SHP77 (cell line): ENCODE measurements around the gene PLXND1.
"Not testable (repeated sequence)": the region's sequence is repeated elsewhere in the genome, so short reads cannot be mapped to it uniquely, and the experiment has no call there.

Experiments
- DNase-seq, 2 experiments: peaks; one replicate each; lab custom pipeline; 2025; lab: John Stamatoyannopoulos, UW

PLXND1 gene, protein sequence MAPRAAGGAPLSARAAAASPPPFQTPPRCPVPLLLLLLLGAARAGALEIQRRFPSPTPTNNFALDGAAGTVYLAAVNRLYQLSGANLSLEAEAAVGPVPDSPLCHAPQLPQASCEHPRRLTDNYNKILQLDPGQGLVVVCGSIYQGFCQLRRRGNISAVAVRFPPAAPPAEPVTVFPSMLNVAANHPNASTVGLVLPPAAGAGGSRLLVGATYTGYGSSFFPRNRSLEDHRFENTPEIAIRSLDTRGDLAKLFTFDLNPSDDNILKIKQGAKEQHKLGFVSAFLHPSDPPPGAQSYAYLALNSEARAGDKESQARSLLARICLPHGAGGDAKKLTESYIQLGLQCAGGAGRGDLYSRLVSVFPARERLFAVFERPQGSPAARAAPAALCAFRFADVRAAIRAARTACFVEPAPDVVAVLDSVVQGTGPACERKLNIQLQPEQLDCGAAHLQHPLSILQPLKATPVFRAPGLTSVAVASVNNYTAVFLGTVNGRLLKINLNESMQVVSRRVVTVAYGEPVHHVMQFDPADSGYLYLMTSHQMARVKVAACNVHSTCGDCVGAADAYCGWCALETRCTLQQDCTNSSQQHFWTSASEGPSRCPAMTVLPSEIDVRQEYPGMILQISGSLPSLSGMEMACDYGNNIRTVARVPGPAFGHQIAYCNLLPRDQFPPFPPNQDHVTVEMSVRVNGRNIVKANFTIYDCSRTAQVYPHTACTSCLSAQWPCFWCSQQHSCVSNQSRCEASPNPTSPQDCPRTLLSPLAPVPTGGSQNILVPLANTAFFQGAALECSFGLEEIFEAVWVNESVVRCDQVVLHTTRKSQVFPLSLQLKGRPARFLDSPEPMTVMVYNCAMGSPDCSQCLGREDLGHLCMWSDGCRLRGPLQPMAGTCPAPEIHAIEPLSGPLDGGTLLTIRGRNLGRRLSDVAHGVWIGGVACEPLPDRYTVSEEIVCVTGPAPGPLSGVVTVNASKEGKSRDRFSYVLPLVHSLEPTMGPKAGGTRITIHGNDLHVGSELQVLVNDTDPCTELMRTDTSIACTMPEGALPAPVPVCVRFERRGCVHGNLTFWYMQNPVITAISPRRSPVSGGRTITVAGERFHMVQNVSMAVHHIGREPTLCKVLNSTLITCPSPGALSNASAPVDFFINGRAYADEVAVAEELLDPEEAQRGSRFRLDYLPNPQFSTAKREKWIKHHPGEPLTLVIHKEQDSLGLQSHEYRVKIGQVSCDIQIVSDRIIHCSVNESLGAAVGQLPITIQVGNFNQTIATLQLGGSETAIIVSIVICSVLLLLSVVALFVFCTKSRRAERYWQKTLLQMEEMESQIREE (N-terminal part only)

DNA sequence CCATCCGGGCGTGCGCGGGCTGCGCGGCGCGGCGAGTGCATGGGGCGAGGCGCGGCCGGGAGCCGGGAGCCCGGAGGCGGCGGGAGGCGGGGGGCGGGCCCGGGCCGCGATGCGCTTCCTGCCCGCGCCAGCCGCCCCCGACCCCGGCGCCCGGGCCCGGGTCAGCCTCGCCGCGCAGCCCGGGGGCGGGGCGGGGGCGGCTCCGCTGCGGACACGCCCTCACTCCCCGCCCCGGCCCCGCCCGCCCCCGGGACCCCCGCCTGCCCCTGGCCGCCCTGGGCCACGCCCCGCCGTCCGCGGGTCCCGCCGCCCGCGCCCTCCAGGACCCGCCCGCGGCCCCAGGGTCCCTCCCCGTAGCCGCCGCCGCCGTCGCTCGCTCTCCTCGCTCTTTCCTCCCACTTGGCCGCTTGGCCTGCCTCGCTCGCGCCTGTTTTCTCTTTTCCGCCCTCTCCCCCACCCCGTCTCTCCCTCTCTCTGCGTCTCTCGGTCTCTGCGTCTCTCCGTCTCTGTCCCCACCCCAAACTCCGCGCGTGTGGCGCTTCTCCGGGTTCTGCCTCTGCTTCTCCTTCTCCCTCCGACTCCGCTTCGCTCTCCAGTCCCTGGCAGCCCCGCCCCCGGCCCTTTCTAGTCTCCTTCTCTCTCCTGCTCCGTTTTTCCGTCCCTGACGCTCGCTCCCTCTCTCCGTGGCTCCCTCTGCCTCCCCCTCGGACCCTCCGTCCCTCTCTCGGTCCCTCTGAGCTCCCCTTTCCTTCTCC lies at the start of gene PLXND1:
PLXND1 (minus strand) TSS at position 41 of the 755 bp plus-strand sequence; CDS start at position 4, 37 bp downstream.
- DNase-seq = peak; percentile 64 to 72

DNA sequence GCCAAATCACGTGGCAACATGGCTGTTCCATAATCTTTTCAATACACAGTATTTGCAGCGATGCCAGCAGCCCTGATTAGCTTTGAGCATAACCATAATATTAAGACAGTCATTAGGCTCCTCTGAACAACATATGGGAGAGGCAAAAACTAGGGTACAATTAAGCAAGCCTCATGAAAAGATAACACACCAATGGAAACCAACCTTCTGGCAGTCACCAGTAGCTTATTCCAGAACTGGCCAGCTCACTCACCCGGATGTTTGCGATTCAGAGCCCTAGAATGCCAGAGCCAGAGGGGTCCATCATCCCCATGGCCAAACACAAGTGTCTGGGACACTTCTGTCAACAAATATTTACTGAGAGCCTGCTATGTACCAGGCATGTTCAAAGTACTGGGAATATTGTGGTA lies 48.8 kb upstream of the PLXND1 start:
- DNase-seq = no peak

DNA sequence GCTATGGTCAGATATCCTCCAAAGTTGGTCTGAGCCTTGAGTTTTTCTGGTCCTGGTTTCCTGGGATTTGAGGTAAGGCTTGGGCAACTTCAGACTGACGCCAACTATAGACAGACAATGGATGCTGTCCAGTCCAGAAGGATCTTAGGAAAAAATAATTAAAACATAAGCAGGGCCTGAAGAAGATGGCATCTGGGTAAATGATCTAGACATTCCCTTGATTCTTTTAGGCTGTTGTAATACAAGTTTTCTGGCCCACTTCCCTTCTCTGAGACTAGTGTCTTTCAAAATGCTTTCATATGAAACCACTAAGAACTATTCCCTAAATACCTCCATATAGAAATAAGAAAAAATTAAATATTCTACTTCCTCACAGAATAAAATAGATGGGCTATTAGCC lies 47.7 kb upstream of the PLXND1 start:
- DNase-seq = no peak

DNA sequence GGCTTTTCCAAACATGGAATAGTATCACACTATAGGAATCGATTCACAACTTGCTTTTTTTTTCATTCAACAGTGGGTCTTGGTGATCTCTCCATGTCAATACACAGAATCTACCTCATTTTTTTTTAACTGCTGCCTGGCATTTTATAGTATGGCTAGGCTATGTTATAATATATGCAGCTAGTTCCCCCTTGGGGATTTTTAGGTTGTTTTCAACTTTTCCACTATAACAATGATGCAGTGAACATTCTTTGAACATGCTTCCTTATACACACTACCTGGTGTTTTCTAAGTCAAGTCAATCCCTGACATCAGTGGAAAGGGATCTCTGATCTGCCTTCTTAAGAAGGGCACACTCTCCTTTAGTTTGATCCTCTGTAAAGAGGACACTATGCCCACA lies 46.5 kb upstream of the PLXND1 start:
- no peak for DNase-seq

DNA sequence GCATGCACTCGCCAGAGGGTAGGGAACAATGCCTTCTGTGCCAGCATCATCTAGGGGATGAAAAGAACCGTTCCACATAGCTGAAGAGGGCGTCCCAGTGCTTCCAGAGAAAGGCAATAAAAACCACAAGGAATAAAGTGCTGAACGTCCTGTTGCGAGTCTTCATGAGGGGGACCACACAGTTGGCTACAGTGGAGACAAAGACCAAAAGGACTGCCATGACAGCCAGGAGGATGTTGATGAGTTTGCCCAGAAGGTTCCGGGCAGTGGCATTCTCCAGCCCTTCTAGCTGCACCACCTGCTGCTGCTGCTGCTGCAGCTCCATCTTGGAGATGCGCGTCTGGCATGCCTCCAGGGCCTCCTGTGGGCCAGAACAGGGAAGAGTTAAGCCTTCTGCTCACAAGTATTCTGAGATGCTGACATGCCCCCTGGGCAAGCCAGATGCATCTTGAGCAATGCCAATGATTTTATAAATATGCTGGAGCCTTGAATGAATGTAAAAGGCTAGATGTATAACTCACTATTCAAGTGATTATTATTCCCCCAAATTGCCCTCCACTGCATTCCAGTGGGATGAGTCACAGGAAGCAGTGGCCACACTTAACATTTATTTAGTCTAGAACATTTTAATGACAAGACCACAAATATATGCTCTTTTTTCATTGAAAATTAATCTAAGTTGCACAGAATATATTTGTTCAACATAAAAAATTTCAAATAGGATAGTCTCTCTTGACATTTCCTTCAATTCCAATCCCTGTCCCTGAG lies 45.1 kb upstream of the PLXND1 start:
- no peak for DNase-seq

DNA sequence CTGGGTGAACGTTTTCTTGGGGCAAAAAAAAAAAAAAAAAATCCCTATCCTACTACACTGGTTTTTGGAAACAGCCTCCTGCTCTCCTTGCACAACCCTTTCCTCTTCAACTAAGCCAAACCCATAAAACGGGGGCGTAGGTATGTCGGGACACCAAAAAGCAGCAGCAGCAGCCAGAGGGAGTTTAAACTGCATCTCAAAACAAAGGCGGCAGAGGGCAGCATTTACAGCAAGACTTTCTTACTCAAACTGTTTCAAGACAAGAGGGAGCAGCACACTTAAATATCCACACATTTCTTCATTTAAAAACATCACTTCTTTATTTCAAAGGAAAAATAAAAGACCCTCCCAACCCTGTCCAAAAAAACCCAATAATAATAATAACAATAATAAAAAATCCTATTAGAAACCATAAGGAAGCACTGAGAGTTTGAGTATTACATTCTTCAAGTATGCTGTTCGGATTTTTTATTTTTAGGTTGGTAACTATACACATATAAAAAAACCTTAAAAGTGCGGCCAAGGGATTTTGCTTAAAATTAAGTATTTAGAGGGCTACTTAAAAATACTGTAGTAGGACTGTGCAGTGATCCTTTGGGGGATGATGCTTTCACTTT lies 43.9 kb upstream of the PLXND1 start:
- peak; percentile 10 to 17 for DNase-seq

DNA sequence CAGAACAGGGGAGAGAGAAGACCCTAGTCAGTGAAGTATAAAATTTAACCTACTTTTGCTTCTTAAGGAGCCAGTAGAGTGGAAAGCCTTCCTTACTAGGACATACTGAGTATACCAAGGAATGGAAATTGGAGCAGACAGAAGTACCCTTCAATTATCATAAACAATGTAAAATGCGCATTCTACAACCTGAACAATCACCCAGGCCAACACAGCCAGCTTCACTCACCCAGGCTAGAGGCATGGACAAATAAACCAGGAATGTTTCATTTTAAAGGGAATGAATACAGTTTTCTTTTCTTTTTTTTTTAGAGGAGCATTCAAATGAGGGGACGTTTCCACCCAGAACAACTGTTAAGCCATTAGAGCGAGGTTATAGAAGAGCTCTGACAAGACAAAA lies 41.9 kb upstream of the PLXND1 start:
- DNase-seq = no peak

DNA sequence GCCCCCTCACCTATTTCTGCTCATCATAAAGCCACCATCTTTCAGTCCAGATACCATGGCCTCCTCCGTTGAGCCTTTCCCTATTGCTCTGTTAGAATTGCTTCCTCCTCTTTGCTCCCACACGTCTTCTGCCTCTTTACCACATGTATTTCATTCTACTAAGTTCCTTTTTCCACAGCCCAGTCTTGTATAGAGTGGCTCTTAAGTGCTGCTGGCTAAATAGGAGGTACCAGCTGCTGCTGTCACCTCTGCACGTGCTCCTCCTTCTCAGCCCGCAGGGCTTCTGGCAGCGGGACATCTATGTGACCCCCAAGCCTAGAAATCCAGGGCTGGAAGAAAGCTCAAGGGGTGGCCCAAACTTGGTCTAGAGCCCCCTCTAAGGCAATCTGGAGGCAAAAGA lies 38.8 kb upstream of the PLXND1 start:
- DNase-seq = no peak

DNA sequence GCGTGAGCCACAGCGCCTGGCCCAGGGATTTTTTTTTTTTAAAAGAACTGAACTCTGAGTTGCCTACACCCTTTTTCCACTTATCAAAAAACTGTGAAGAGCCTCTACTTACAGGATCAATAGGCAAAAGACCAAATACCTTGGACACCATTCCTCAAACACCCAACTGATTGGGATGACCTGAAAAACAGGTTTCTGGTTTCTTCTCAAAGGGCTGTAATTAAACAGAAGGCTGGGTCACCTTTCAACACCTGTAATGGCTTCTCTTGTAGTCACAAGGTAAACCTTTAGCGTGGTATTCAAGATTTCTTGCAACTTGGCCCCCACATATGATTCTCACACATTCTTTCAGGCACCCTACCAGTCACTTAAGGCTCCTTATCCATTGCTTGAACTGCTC lies 38.4 kb upstream of the PLXND1 start:
- no peak for DNase-seq

DNA sequence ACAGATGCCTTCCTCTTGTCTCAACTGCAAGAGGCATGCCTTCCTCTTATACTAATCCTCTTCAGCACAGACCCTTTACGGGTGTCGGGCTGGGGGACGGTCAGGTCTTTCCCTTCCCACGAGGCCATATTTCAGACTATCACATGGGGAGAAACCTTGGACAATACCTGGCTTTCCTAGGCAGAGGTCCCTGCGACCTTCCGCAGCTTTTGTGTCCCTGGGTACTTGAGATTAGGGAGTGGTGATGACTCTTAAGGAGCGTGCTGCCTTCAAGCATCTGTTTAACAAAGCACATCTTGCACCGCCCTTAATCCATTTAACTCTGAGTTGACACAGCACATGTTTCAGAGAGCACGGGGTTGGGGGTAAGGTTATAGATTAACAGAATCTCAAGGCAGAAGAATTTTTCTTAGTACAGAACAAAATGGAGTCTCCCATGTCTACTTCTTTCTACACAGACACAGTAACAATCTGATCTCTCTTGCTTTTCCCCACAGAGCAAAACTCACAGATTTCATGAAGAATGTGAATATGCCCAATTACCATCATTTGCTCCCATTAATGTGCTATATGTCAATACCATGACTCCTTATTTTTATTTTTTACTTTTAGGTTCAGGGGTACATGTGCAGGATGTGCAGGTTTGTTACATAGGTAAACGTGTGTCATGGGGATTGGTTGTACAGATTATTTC lies 35.2 kb upstream of the PLXND1 start:
- DNase-seq = not testable (repeated sequence)

DNA sequence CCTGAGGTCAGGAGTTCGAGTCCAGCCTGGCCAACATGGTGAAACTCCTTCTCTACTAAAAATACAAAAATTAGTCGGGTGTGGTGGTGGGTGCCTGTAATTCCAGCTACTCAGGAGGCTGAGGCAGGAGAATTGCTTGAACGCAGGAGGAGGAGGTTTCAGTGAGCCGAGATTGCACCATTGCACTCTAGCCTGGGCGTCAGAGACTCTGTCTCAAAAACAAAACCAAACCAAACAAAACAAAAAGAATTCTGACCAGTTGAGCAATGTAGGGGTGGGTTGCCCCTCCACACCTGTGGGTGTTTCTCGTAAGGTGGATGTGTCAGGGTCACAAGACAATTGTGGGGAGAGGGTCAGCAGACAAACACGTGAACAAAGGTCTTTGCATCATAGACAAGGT lies 34.5 kb upstream of the PLXND1 start:
- DNase-seq = not testable (repeated sequence)

DNA sequence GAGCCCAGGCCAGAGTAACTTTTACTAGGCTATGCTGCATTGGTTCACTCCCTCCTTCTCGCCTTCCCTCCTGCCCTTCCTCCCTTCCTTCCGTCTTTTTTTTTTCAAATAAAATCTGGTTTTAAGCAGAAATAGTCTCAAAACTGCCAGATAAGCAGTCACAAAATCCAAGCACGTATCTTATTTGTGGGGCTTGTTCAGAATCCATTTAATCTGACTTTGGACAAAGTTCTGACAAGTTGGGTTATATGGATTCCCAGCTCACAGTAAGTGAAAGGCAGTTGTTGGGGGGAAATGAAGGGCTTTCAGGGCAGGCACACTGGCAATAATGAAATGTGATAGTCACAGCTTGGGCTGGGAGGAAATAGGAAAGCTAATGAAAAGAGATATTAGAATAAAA lies 32.0 kb upstream of the PLXND1 start:
- DNase-seq = no peak

DNA sequence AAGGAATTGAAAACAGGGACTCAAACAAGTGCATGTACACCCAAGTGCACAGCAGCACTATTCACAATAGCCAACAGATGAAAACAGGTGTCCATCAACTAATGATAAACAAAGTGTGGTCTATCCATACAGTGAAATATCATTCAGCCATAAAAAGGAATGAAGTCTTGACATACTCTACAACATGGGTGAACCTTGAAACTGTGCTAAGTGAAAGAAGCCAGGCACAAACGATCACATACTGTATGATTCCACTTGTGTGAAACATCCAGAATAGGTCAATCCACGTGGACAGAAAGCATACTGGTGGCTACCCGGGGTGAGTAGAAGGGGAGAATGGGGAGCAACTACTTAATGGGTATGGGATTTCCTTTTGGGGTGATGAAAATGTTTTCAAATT lies 29.6 kb upstream of the PLXND1 start:
- no peak for DNase-seq

DNA sequence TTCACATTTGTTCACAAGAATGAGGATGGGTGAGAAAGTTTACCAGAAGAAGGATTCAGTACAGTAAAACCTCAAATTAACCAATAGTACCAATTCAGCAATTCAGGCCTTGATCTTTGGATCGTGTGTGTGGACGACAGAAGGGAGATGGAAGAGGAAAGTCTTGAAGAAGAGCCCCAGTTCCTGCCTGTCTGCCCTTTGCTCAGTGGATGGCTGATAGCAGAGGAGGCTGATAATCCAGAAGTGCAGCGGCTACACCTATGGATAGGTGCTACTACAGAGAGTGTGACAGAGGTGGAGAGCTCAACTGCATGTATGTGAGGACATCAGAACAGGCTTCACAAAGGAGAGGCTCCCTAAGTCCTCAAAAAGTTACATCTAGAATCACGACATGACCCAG lies 29.2 kb upstream of the PLXND1 start:
- DNase-seq = no peak

DNA sequence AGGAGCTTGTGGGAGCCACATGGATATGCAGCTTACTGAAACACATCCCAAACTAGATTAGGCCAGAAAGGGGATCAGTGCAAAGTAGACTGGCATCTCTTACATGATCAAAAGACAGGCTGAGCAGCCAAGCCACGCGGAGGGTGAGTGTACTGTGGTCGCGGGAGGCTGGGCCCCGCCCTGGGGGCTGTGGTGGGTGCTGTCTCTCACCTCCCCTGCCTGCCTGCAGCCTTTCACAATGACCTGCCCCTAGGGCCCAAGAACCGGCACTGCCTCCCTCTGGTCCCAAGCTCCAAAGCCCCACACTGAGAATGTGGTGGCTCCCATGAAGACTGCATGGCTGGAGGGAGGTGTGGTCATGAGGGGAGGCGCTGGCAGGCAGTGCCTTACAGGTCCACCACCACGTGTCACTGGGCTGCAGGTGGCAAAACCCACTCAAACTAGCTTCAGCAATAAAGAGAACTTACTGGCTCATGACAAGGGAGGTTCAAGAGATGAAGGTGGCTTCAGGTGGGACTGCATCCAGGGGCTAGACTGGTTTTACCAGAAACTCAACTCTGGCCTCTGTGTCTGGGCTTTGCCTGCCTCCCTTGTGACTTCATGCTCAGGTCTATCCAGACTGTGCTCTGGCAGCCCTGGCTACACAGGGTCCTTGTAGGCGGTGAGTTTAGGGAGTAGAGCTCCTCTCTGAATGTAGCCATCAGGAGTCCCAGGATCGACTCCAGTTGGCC lies 27.4 kb upstream of the PLXND1 start:
- no peak for DNase-seq

DNA sequence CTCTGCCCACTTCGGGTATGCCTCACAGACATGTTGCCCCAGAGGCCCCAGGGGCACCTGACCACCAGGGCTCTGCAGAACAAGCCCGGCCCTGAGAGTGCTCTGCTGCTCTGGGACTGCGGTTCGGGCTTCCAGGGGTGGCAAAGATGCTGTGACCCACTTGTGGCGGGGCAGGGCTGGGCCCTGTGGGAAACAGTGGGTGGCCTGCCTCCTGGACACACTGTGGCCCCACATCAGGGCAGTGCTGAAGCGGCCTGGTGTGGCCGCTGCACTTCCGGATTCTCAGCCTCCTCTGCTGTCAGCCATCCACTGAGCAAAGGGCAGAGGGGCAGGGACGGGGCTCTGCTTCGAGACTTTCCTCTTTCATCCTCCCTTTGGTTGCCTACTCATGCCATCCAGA lies 26.5 kb upstream of the PLXND1 start:
- no peak for DNase-seq

DNA sequence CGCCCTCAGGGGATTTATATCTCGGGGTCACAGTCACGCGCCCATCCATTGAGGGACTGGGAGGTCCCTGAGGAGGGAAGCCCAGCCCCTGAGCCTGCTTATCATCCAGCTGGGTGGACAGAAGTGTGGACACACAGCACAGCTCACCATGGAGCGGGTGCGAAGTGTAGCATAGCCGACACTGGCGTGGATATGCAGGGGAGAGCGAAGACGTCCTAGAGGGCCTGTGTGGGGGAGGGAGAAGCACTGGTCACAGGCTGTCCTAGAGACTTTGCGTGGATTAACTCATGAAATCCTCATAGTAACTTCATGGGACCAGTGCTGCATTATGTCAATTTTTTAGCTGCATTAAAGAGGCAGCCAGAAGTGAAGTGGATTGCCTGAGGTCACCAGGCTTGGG lies 26.1 kb upstream of the PLXND1 start:
- no peak for DNase-seq

DNA sequence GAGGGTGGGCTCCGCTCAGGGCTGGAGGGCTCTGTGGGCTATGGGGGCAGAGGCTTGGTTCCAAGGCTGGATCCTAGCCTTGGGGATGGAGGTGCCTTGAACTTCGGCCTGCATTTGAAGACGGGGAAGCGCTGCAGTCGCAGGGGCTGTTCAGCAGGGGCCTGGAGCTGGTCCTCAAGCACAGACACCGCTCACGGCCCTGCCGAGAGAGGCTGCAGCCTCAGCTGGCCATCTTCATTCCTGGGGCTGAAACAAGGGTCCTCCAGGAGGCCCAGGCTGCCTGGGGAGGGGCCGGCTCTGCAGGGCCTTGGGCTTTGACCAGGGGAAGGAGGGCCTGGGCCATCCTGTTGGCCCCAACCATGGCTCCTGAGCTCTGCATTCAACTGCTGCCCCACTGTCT lies 25.6 kb upstream of the PLXND1 start:
- no peak for DNase-seq

DNA sequence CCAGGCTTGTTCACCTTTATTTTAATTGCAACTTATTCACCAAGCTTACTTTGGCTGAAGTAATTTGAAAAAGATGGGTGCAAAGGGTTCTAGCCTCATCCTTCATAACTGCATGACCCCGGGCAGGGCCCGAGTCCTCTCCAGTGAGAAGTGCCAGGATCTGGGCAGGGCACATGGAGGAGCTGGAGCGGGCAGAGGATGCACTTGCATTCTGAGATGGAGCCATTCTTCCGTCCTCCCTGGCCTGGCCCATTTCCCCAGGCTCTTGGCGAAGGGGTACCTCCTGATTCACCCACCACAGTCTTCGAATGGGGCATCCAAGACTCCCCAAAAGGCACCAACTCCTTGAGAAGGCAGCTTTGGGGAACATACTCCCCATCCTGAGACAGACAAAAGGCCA lies 22.5 kb upstream of the PLXND1 start:
- no peak for DNase-seq
